ENCODE data around the gene KRT86.
A peak's percentile ranks its signal among the peaks of the same experiment; 100 is the strongest.
"Not testable (repeated sequence)": the region's sequence is repeated elsewhere in the genome, so short reads cannot be mapped to it uniquely, and the experiment has no call there.

KRT86 gene

DNA sequence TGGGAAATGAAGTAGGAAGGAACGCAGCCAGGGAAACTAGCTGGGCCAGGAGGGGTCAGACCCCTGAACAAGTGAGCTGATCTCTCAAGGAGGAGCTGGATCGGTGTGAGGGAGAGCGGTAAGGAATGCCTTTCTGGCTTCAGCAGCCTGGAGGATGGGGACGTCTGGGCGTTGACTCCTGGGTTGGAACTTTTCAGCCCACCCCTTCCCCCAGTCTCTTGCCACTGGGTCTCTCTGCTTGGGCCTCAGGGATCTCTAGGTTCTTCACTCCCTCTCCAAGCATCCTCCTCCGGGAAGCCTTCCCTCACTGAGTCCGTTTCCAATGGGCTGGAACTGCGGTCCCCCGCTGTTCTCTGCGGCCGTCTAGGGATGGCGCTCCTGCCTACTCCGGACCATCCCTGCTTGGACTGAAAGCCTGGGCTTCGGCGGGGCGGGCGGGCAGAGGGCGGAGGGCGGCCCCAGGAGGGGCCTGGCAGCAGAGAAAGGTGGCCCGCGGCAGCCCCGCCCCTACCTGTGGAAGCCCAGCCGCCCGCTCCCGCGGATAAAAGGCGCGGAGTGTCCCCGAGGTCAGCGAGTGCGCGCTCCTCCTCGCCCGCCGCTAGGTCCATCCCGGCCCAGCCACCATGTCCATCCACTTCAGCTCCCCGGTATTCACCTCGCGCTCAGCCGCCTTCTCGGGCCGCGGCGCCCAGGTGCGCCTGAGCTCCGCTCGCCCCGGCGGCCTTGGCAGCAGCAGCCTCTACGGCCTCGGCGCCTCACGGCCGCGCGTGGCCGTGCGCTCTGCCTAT is 41.6 kb upstream of the KRT86 start, which contains the start of gene KRT7:
Gene KRT7 (plus strand): TSS at position 570 of the 788 bp plus-strand sequence. CDS start 54 bp downstream, at position 624.
- no peak within 1 kb of the TSS for H3K9ac ChIP-seq (ENCODE audit: low read length)
- peaks cover 30% of the 10 kb centered on the region for H3K4me1 ChIP-seq (ENCODE audit: control insufficient read depth, low read depth, low read length)
- H3K9me3 ChIP-seq (ENCODE audit: control insufficient read depth, low read depth, low read length): no peaks in the 10 kb centered on the region
- H3K36me3 ChIP-seq (ENCODE audit: control insufficient read depth, low read depth, low read length): no peaks in the 10 kb centered on the region
- peak within 1 kb of the TSS; percentile 54 for H3K4me3 ChIP-seq (ENCODE audit: low read length)
- peaks cover 45% of the 10 kb centered on the region for H3K27me3 ChIP-seq (ENCODE audit: control insufficient read depth, insufficient read depth, low read length)
- no peak within 1 kb of the TSS for H3K27ac ChIP-seq (ENCODE audit: low read length)

- no peaks in the 10 kb centered on the region for H3K9me3 ChIP-seq (ENCODE audit: control insufficient read depth, low read depth, low read length)
- H3K9ac ChIP-seq (ENCODE audit: low read length): no peak overlapping the region
- peaks cover 45% of the 10 kb centered on the region for H3K27me3 ChIP-seq (ENCODE audit: control insufficient read depth, insufficient read depth, low read length)
- no peak overlapping the region for H3K27ac ChIP-seq (ENCODE audit: low read length)
- peak overlapping the region; percentile 54 for H3K4me3 ChIP-seq (ENCODE audit: low read length)
- H3K4me1 ChIP-seq (ENCODE audit: control insufficient read depth, low read depth, low read length): peaks cover 36% of the 10 kb centered on the region
- no peaks in the 10 kb centered on the region for H3K36me3 ChIP-seq (ENCODE audit: control insufficient read depth, low read depth, low read length)
These were observed 40.8 kb upstream of the KRT86 start for GRCh38 chr12:52233462-52234207.

DNA sequence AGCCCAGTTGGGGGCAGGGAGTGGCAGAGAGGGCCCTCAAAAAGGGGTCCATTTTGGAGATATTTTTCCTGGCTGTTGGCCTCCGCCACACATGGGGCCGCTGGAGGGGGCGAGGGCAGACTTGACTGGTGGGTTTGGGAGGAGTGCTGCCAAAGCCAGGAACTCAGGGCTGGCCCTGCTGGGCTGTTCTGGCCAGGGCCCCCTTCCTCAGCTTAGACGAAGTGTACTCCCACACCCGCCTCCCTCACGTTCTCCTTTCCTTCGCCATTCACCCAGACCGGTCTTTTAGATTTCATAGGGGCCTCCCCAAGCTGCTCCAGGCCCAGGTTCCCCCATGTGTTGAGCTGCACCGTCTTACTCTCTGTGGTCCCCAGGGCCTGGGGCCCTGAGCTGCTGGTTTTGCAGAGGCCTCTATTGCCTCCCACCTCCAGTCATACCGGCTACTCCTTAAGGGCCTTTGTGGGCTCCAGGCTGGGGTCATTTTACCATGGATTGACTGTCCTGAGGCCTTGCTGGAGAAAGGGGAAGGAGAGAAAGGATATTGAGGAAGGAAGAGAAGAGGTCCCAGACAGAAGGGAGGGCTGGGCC is 40.1 kb upstream of the KRT86 start:
- H3K27me3 ChIP-seq (ENCODE audit: control insufficient read depth, insufficient read depth, low read length): peaks cover 45% of the 10 kb centered on the region
- H3K9ac ChIP-seq (ENCODE audit: low read length): no peak overlapping the region
- H3K36me3 ChIP-seq (ENCODE audit: control insufficient read depth, low read depth, low read length): no peaks in the 10 kb centered on the region
- no peak overlapping the region for H3K27ac ChIP-seq (ENCODE audit: low read length)
- H3K4me3 ChIP-seq (ENCODE audit: low read length): peak overlapping the region; percentile 54
- H3K9me3 ChIP-seq (ENCODE audit: control insufficient read depth, low read depth, low read length): no peaks in the 10 kb centered on the region
- H3K4me1 ChIP-seq (ENCODE audit: control insufficient read depth, low read depth, low read length): peaks cover 36% of the 10 kb centered on the region

DNA sequence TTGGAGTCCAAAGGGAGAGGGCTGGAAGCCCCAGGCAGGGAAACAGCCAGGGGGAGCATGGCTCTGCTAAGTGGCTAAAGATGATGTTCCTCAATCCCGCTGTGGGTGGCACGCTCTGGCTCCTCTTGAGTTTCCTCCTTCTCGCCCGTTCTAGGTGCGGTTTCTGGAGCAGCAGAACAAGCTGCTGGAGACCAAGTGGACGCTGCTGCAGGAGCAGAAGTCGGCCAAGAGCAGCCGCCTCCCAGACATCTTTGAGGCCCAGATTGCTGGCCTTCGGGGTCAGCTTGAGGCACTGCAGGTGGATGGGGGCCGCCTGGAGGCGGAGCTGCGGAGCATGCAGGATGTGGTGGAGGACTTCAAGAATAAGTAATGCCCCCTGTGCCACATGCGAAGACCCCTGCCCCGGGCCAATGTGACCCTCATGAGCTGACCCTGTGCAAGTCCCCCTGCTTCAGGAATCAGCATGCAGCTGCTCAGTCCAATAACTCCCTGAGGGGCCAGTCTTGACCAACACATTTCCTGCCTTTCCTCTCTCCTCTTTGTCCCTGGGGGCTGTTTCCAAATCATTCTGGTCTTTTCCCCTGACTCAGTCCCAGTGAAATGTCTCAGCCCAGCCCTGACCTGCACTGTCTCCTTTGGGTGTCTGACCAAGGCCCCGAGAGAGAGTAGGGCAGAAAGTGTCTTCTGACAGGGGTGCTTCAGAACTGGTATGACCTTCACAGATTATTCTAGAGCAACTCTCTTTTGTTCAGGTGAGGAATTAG is 39.3 kb upstream of the KRT86 start:
- no peak overlapping the region for H3K4me3 ChIP-seq (ENCODE audit: low read length)
- H3K27me3 ChIP-seq (ENCODE audit: control insufficient read depth, insufficient read depth, low read length): peaks cover 45% of the 10 kb centered on the region
- H3K9ac ChIP-seq (ENCODE audit: low read length): no peak overlapping the region
- no peaks in the 10 kb centered on the region for H3K36me3 ChIP-seq (ENCODE audit: control insufficient read depth, low read depth, low read length)
- H3K9me3 ChIP-seq (ENCODE audit: control insufficient read depth, low read depth, low read length): no peaks in the 10 kb centered on the region
- H3K27ac ChIP-seq (ENCODE audit: low read length): no peak overlapping the region
- peaks cover 36% of the 10 kb centered on the region for H3K4me1 ChIP-seq (ENCODE audit: control insufficient read depth, low read depth, low read length)

DNA sequence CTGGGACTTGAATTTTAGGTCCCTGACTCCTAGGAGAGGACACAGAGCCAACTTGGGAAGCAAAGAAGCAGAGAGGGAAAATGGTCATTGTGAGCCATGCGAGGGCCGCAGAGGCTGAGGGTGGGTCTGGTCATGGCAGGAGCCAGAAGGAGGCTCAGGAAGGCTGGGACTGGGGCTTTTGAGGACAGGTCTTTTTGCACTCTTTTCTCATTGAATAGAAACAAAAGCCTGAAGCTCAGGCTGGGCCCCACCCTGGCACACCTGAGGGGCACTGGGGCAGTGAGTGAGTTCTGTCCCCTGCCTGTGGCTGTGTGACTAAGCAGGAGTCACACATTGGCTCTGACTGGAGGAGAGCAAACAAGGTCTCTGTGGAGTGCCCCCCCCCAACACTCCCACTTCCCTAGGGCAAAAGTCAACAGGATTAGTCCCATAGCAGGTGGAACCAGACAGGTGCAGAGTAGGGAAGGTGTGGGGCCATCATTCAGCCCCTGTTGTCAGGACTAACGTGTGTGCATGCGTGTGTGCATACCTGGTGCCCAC is 38.6 kb upstream of the KRT86 start:
- Histone ChIP-seq H3K9me3 (ENCODE audit: control insufficient read depth, low read depth, low read length) (no peaks in the 10 kb centered on the region), H3K4me3 (ENCODE audit: low read length) (no peak overlapping the region), H3K27ac (ENCODE audit: low read length) (no peak overlapping the region), H3K4me1 (ENCODE audit: control insufficient read depth, low read depth, low read length) (peaks cover 32% of the 10 kb centered on the region), H3K9ac (ENCODE audit: low read length) (no peak overlapping the region), H3K36me3 (ENCODE audit: control insufficient read depth, low read depth, low read length) (no peaks in the 10 kb centered on the region), H3K27me3 (ENCODE audit: control insufficient read depth, insufficient read depth, low read length) (peaks cover 40% of the 10 kb centered on the region)

- Histone ChIP-seq H3K27me3 (ENCODE audit: control insufficient read depth, insufficient read depth, low read length) (peaks cover 34% of the 10 kb centered on the region), H3K4me1 (ENCODE audit: control insufficient read depth, low read depth, low read length) (peaks cover 29% of the 10 kb centered on the region), H3K9me3 (ENCODE audit: control insufficient read depth, low read depth, low read length) (no peaks in the 10 kb centered on the region), H3K27ac (ENCODE audit: low read length) (no peak overlapping the region), H3K9ac (ENCODE audit: low read length) (no peak overlapping the region), H3K4me3 (ENCODE audit: low read length) (no peak overlapping the region), H3K36me3 (ENCODE audit: control insufficient read depth, low read depth, low read length) (no peaks in the 10 kb centered on the region)
These were observed 37.9 kb upstream of the KRT86 start for GRCh38 chr12:52236386-52237050.

- Histone ChIP-seq H3K36me3 (ENCODE audit: control insufficient read depth, low read depth, low read length) (no peaks in the 10 kb centered on the region), H3K27me3 (ENCODE audit: control insufficient read depth, insufficient read depth, low read length) (peaks cover 16% of the 10 kb centered on the region), H3K27ac (ENCODE audit: low read length) (no peak overlapping the region), H3K4me1 (ENCODE audit: control insufficient read depth, low read depth, low read length) (peaks cover 25% of the 10 kb centered on the region), H3K9me3 (ENCODE audit: control insufficient read depth, low read depth, low read length) (no peaks in the 10 kb centered on the region), H3K4me3 (ENCODE audit: low read length) (no peak overlapping the region), H3K9ac (ENCODE audit: low read length) (no peak overlapping the region)
These were observed 36.1 kb upstream of the KRT86 start for GRCh38 chr12:52238207-52238840.

DNA sequence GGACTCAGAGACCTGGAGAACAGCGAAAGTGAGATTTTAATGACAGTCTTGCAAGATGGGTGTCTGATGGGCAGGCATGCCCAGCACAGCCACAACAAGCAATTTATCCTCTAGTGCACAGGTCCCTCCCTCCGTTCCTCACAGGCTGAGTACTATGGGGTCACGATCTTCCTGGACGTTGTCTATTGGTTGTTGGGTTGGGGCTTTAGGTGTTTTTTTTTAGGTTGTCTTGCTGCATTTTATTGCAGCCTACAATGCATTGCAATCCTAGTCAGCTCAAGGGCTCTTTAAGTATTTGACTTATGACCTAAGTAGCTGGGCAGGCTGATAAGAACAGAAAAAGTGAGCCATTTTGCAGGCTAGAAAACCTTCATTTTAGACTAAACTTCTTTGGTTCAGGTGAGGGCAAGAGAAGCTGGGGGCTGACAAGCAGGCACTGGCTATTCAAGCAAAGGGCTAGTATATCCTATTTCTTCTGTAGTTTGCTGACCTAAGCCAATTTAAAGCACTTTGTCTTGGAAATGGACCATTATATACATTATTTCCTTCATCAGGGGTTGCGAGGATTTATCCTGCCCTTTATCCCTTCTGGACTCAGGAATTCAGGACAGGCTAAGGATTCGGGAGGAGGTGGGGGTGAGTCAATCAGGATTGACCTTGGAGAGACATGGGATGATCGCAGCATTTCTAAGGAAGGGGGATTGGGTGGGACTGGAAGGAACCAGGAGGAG is 35.4 kb upstream of the KRT86 start:
- peaks cover 8% of the 10 kb centered on the region for H3K27me3 ChIP-seq (ENCODE audit: control insufficient read depth, insufficient read depth, low read length)
- no peaks in the 10 kb centered on the region for H3K36me3 ChIP-seq (ENCODE audit: control insufficient read depth, low read depth, low read length)
- H3K9ac ChIP-seq (ENCODE audit: low read length): no peak overlapping the region
- H3K4me1 ChIP-seq (ENCODE audit: control insufficient read depth, low read depth, low read length): peaks cover 21% of the 10 kb centered on the region
- no peak overlapping the region for H3K27ac ChIP-seq (ENCODE audit: low read length)
- H3K9me3 ChIP-seq (ENCODE audit: control insufficient read depth, low read depth, low read length): no peaks in the 10 kb centered on the region
- H3K4me3 ChIP-seq (ENCODE audit: low read length): no peak overlapping the region

DNA sequence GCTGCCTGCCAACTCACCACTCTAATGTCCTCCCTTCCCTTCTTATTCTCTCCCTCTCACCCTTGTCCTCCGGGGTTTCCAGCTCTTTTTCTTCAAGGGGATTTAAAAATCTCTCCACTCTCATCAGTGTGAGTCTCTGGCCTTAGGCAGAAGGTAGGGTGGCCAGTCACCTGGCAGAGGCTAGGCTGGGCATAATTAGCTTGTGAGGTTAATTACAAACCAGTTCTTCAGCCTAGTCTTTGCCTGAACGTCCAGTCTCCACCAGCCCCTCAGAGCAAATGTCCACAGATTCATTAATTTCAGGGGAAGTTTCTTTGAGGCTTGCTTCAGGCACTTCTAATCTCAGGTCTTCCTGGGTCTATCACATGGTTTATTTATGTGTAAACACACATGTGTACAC is 34.7 kb upstream of the KRT86 start:
- peaks cover 16% of the 10 kb centered on the region for H3K4me1 ChIP-seq (ENCODE audit: control insufficient read depth, low read depth, low read length)
- H3K27me3 ChIP-seq (ENCODE audit: control insufficient read depth, insufficient read depth, low read length): peaks cover 2% of the 10 kb centered on the region
- H3K27ac ChIP-seq (ENCODE audit: low read length): no peak overlapping the region
- no peak overlapping the region for H3K9ac ChIP-seq (ENCODE audit: low read length)
- no peaks in the 10 kb centered on the region for H3K36me3 ChIP-seq (ENCODE audit: control insufficient read depth, low read depth, low read length)
- no peak overlapping the region for H3K4me3 ChIP-seq (ENCODE audit: low read length)
- no peaks in the 10 kb centered on the region for H3K9me3 ChIP-seq (ENCODE audit: control insufficient read depth, low read depth, low read length)

DNA sequence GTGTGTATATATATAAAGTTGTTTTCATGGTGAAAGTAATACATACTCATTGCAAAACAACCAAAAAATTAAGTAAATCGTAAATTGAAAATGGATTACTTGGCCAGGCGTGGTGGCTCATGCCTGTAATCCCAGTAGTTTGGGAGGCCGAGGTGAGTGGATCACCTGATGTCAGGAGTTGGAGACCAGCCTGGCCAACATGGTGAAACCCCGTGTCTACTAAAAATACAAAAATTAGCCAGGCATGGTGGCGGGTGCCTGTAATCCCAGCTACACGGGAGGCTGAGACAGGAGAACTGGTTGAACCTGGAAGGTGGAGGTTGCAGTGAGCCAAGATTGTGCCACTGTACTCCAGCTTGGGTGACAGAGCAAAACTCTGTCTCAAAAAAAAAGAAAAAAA is 34.2 kb upstream of the KRT86 start:
- not testable (repeated sequence) for H3K36me3 ChIP-seq (ENCODE audit: control insufficient read depth, low read depth, low read length); H3K27ac ChIP-seq (ENCODE audit: low read length); H3K9me3 ChIP-seq (ENCODE audit: control insufficient read depth, low read depth, low read length); H3K4me3 ChIP-seq (ENCODE audit: low read length); H3K27me3 ChIP-seq (ENCODE audit: control insufficient read depth, insufficient read depth, low read length); H3K9ac ChIP-seq (ENCODE audit: low read length)
- peaks cover 16% of the 10 kb centered on the region for H3K4me1 ChIP-seq (ENCODE audit: control insufficient read depth, low read depth, low read length)
